OCI-LY7 (cell line): ENCODE data around the gene OR11H12.
"Not testable (repeated sequence)": the region's sequence is repeated elsewhere in the genome, so short reads cannot be mapped to it uniquely, and the experiment has no call there.

Source experiments
- EZH2phosphoT487 ChIP-seq: fragments of 200-600 bp; sonication (generic); IDR thresholded peaks from 2 replicates; pipeline ENCODE4 v1.6.1; 2018; ENCODE audit warnings: low read depth, borderline replicate concordance, mild to moderate bottlenecking, mixed run types, antibody characterized with exemption, low read length, moderate library complexity, mixed read lengths
- TF ChIP-seq, protein P1 (sequence below): fragments of 200-600 bp; sonication (generic); conservative IDR thresholded peaks from 2 replicates; pipeline ENCODE4 v1.5.1; 2014; ENCODE audit warnings: mild to moderate bottlenecking, antibody characterized with exemption, low read length, moderate library complexity, mixed read lengths

- TF ChIP-seq, protein P1, sequence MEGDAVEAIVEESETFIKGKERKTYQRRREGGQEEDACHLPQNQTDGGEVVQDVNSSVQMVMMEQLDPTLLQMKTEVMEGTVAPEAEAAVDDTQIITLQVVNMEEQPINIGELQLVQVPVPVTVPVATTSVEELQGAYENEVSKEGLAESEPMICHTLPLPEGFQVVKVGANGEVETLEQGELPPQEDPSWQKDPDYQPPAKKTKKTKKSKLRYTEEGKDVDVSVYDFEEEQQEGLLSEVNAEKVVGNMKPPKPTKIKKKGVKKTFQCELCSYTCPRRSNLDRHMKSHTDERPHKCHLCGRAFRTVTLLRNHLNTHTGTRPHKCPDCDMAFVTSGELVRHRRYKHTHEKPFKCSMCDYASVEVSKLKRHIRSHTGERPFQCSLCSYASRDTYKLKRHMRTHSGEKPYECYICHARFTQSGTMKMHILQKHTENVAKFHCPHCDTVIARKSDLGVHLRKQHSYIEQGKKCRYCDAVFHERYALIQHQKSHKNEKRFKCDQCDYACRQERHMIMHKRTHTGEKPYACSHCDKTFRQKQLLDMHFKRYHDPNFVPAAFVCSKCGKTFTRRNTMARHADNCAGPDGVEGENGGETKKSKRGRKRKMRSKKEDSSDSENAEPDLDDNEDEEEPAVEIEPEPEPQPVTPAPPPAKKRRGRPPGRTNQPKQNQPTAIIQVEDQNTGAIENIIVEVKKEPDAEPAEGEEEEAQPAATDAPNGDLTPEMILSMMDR, result not testable (repeated sequence)
- not testable (repeated sequence) for TF ChIP-seq EZH2phosphoT487
These were observed at the start of gene OR11H12 for GRCh38 chr14:18600817-18601216.
